Daoy (cell line): ENCODE measurements around the gene ERP44. TPM values are rescaled to one million over a fixed set of nuclear protein-coding genes. Genes with fewer than 3 reads are reported as not detected.
A peak's percentile ranks its signal among the peaks of the same experiment; 100 is the strongest.
"Not testable (repeated sequence)": the region's sequence is repeated elsewhere in the genome, so short reads cannot be mapped to it uniquely, and the experiment has no call there.

Source experiments
- DNase-seq: peaks from one replicate; pipeline ENCODE4 v3.0.0-alpha.2; 2015; ENCODE audit warnings: low read depth
- total RNA-seq: library from RNA; depleted of rRNA; stranded (reverse); fragments of >200 nt; shearing (Covaris generic); gene quantifications from 2 replicates; pipeline ENCODE4 v1.2.3, GENCODE V29; 2014

Gene ERP44
- total RNA-seq, 1 experiment from 2014 or later = 17.1 TPM

DNA sequence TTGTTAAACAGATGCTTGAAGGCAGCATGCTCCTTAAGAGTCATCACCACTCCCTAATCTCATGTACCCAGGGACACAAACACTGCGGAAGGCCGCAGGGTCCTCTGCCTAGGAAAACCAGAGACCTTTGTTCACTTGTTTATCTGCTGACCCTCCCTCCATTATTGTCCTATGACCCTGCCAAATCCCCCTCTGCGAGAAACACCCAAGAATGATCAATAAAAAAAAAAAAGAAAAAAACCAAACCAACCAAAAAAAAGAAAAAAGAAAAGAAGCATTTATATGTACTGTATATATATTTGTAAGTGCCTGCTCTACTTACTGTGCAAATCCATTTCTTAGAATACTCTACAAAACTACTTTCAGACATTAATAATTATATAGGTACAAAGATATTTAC lies 29.7 kb downstream of the ERP44 start:
- not testable (repeated sequence) for DNase-seq

- not testable (repeated sequence) for DNase-seq
Observed at GRCh38 chr9:100067990-100068389, 30.8 kb downstream of the ERP44 start.

GRCh38 chr9:100066539-100066938 lies 32.3 kb downstream of the ERP44 start:
- DNase-seq = peak; percentile 52

- peak; percentile 39 for DNase-seq
Observed at GRCh38 chr9:100064872-100065581, 33.8 kb downstream of the ERP44 start.

- no peak for DNase-seq
Observed at GRCh38 chr9:100063185-100063584, 35.6 kb downstream of the ERP44 start.

- DNase-seq = not testable (repeated sequence)
Observed at GRCh38 chr9:100062683-100063082, 36.1 kb downstream of the ERP44 start.

DNA sequence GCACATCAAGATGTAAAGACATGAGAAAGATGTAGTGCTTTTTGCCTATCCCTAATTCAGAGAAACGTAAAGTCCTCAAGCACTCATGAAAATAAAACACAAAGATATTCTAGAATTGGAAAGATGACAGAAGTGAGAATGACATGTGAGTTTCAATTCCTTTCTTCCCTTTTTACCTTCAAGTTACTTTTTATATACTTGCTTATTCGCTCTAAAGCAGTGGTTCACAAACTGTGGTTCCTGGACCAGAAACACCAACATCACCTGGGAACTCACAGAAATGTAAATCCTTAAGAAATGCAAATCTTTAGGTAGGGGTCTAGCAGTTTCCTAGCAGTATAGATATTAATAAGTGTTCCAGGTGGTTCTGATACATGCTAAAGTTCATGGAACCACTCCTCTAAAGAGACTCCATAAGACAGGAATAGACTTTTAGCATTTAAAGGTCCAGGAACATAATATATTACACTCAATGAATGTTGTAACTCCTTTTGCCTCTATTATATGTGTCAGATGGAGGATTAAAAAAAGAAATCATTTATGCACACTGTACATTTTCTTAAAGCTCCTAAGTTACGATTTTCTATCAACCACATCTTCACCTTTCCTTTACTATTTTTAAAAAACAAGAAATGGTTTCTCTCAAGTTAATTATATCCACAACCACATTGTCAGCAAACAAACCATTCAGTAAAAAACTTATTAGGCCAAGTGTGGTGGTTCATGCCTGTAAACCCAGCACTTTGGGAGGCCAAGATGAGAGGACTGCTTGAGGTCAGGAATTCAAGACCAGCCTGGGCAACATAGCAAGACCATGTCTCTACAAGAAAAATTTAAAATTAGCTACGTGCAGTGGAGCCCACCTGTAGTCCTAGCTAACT lies 39.9 kb downstream of the ERP44 start:
- DNase-seq = no peak

DNA sequence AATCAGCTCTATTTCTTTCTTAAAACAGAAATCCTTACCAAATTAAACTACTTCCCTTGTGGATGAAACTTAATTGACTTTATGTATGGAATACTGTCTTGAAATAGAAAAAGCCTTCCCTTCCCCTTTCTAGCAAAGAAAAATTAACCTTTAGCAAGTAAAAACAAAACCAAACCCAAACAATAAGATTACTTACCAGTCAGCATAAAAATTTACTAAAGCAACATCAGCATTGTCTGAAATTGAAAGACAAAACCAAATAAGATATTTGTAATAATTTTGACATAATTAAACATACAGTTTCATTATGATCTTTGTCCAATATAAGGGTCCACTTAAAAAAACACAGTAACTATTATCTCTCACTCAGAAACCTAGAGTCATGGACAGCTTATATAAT lies 41.2 kb downstream of the ERP44 start:
- no peak for DNase-seq

- no peak for DNase-seq
Observed at GRCh38 chr9:100056561-100056960, 42.2 kb downstream of the ERP44 start.

DNA sequence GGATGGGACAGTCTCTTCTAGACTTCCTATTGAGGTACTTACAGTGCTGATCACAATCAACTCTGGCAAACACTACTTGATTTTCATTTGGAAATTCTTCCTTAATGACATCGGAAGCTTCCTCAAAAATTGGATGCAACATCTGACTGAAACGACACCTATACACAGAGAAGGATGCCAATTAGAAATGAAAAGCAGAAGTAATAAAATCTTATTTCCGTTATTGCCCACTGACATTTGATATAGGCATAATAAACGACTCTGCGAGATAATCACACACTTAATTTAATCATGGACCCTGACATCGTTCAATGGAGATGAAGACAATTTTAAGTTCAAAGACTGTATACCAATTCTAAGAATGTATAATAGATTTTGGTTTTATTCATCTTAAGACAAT lies 46.4 kb downstream of the ERP44 start:
- no peak for DNase-seq

DNA sequence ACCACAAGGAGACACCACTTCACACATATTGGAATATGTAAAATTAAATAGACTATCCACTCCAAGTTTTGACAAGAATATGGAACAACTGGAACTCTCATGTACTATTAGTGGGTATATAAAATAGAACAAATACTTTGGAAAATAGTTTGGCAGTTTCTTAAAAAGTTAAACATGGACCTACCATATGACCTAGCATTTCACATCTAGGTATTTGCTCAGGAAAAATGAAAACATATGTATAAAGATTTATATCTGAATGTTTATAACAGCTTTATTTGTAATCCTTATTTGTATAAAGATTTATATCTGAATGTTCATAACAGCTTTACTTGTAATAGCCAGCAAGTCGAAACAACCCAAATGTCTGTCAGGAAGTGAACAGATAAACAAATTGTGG lies 49.2 kb downstream of the ERP44 start:
- no peak for DNase-seq

- DNase-seq = no peak
Observed at GRCh38 chr9:100038472-100038871, 60.3 kb downstream of the ERP44 start.

- DNase-seq = no peak
Observed at GRCh38 chr9:100033877-100034551, 64.8 kb downstream of the ERP44 start.

- no peak for DNase-seq
Observed at GRCh38 chr9:100030548-100030947, 68.3 kb downstream of the ERP44 start.

DNA sequence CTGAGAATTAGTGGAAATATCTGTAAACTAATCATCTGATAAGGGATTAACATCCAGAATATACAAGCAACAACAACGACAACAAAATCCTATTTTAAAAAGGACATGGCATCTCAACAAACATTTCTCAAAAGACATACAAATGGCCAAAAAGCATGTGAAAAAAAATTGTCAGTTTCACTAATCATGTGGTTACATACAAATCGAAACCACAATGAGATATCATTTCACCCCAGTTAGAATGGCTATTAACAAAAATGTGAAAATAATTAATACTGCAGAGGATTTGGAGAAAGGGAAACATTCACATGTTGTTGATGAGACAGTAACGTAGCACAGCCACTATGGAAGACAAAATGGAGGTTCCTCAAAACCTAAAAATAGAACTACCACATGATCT lies 69.5 kb downstream of the ERP44 start:
- no peak for DNase-seq

GRCh38 chr9:100028201-100028784 lies 70.5 kb downstream of the ERP44 start:
- peak; percentile 75 for DNase-seq

GRCh38 chr9:100027543-100027942 lies 71.3 kb downstream of the ERP44 start:
- no peak for DNase-seq

DNA sequence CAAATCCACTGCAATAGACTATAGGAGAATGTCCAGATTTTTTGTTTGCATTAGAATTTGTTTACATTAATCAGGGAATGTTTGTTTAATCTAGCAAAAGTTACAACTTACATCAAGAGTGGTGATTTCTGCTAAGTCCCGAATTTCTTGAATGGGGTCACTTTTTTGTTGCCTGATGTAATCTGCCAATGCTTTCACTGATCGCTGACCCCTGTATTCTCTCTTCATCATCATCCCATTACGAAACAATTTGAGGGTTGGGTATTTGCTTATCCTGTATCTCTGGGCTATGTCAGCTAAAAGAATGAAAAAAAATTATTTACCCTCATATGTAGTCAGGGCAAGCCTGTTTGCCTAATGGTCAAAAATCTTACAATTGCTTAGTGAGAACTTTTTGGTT lies 76.9 kb downstream of the ERP44 start:
- DNase-seq = no peak

GRCh38 chr9:100020121-100020795 lies 78.5 kb downstream of the ERP44 start:
- peak; percentile 38 for DNase-seq

- no peak for DNase-seq
Observed at GRCh38 chr9:100019541-100019940, 79.3 kb downstream of the ERP44 start.

DNA sequence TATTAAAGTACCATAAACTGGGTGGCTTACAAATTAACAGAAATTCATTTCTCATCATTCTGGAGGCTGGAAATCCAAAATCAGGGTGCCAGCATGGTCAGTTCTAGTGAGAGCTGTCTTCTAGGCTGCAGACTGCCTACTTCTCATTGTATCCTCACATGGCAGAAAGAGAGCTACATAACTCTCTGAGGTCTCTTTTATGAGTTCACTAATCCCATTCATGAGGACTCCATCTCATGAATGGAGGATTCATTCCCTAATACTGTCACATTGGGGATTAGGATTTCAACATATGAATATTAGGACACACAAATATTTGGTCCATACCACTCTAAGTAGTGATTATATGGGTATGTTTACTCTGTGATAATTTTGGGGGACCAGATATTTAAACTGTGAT lies 84.0 kb downstream of the ERP44 start:
- DNase-seq = no peak

DNA sequence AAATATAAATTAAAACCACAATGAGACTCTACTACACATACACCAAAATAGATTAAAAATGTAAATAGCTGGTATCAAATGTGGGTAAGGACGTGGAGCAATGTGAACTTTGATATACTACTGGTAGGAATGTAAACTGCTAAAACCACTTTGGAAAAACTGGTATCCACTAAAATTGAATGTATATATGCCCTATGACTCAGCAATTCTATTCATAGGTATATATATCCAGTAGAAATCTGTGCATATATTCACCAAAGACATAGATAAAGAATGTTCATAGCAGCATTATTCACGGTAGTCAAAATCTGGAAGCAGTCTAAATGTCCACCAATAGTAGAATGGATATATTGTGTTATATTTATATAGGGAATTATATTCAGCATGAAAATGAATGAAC lies 85.2 kb downstream of the ERP44 start:
- no peak for DNase-seq
